Vagina (tissue), 2 donors: ENCODE results near the gene ISYNA1.

Source experiments
- POLR2A ChIP-seq, 2 donors: fragments of 450-650 bp; IDR thresholded peaks; one replicate each; pipeline ENCODE4 v1.6.1; 2017; ENCODE audit warnings: antibody characterized with exemption in 2 of 2, mild to moderate bottlenecking in 2 of 2, moderate library complexity in 2 of 2
- TF ChIP-seq, protein P1 (sequence below), 3 experiments: fragments of 450-650 bp in 2 of 3; fragments of 200-600 bp in 1 of 3; sonication (generic) in 1 of 3; IDR thresholded peaks; one replicate each; pipeline ENCODE4 v1.5.1; 2017 to 2019; ENCODE audit warnings: antibody characterized with exemption in 3 of 3, mild to moderate bottlenecking in 2 of 3, moderate library complexity in 2 of 3

- no peak for TF ChIP-seq POLR2A (IDR thresholded peaks at IDR 0.05)
- TF ChIP-seq, protein P1, sequence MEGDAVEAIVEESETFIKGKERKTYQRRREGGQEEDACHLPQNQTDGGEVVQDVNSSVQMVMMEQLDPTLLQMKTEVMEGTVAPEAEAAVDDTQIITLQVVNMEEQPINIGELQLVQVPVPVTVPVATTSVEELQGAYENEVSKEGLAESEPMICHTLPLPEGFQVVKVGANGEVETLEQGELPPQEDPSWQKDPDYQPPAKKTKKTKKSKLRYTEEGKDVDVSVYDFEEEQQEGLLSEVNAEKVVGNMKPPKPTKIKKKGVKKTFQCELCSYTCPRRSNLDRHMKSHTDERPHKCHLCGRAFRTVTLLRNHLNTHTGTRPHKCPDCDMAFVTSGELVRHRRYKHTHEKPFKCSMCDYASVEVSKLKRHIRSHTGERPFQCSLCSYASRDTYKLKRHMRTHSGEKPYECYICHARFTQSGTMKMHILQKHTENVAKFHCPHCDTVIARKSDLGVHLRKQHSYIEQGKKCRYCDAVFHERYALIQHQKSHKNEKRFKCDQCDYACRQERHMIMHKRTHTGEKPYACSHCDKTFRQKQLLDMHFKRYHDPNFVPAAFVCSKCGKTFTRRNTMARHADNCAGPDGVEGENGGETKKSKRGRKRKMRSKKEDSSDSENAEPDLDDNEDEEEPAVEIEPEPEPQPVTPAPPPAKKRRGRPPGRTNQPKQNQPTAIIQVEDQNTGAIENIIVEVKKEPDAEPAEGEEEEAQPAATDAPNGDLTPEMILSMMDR (IDR thresholded peaks at IDR 0.05): no peak
Measured at GRCh38 chr19:18441804-18442788, 4.2 kb upstream of the ISYNA1 start.
